ENCODE data around the gene STAT5B. TPM values are rescaled to one million over a fixed set of nuclear protein-coding genes. Genes with fewer than 3 reads are reported as not detected.
A peak's percentile ranks its signal among the peaks of the same experiment; 100 is the strongest.

Gene STAT5B
- total and polyA plus RNA-seq, 2 of the 13 experiments (the other 11 are each of a cell fraction or from before 2014, with no cell fraction given) = 21.0 to 42.8 TPM

DNA sequence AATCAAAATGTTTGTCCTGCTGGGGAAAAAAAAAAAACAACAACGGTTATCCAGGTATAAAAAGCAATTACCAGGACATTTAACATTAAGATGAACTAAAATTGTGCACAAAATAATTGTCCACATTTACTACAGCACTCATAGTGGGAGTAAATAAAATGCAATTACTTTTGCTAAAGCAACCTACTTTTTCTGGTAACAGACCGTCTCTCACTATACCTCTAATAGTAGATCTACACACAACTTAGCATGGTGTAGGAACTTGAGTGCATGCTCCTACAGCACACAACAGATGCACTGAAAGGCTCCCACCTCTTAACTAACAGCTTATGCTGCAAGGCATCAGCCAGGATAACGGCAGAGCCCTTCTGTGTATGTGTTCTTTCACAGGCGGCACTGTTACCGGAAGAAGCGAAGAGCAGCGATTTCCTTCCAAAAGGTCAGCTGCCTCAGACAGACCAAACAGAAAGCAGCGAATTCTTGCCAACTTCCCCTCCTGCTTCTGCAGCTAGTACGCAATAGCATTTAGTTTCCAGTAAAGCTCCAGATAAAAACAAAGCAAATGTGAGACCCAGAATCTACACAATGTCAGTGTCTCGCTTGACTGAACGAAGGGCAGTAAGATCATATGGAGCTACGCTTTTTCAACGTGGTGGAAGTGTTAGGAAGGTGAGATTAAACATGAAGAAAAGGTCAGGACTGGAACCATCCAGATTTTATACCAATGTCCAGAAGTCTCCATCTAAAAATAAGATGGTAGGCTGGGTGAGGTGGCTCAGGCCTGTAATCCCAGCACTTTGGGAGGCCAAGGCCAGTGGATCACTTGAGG, 27.6 kb downstream of the STAT5B start (continued):
- peak; percentile 56; the same call in 1 of the 2 replicates for TF ChIP-seq ZBTB26 (CRISPR knock-in tag; IDR thresholded peaks at IDR 0.05; ENCODE audit: borderline replicate concordance)
- no peak; the same call in 1 of the 2 replicates for TF ChIP-seq ZZZ3 (CRISPR knock-in tag; IDR thresholded peaks at IDR 0.05; ENCODE audit: borderline replicate concordance)
- peak; percentile 79 for TF ChIP-seq GABPB1 (CRISPR knock-in tag; IDR thresholded peaks at IDR 0.05)
- TF ChIP-seq THAP11 (CRISPR knock-in tag; IDR thresholded peaks at IDR 0.05) = peak; percentile 67; the same call in 1 of the 2 replicates
- peak; percentile 65 for TF ChIP-seq TAF1 (CRISPR knock-in tag; IDR thresholded peaks at IDR 0.05)
- no peak for TF ChIP-seq MAFK (conservative IDR thresholded peaks at IDR 0.05 in 1 of 2, IDR thresholded peaks at IDR 0.05 in 1 of 2; ENCODE audit: low read length in 2 of 2)
- TF ChIP-seq, protein P1, sequence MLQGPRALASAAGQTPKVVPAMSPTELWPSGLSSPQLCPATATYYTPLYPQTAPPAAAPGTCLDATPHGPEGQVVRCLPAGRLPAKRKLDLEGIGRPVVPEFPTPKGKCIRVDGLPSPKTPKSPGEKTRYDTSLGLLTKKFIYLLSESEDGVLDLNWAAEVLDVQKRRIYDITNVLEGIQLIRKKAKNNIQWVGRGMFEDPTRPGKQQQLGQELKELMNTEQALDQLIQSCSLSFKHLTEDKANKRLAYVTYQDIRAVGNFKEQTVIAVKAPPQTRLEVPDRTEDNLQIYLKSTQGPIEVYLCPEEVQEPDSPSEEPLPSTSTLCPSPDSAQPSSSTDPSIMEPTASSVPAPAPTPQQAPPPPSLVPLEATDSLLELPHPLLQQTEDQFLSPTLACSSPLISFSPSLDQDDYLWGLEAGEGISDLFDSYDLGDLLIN (CRISPR knock-in tag; IDR thresholded peaks at IDR 0.05; ENCODE audit: borderline replicate concordance) = no peak
- TF ChIP-seq, protein P2, sequence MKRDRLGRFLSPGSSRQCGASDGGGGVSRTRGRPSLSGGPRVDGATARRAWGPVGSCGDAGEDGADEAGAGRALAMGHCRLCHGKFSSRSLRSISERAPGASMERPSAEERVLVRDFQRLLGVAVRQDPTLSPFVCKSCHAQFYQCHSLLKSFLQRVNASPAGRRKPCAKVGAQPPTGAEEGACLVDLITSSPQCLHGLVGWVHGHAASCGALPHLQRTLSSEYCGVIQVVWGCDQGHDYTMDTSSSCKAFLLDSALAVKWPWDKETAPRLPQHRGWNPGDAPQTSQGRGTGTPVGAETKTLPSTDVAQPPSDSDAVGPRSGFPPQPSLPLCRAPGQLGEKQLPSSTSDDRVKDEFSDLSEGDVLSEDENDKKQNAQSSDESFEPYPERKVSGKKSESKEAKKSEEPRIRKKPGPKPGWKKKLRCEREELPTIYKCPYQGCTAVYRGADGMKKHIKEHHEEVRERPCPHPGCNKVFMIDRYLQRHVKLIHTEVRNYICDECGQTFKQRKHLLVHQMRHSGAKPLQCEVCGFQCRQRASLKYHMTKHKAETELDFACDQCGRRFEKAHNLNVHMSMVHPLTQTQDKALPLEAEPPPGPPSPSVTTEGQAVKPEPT (CRISPR knock-in tag; IDR thresholded peaks at IDR 0.05; ENCODE audit: low read depth) = 0 out of 2 replicates have a peak, but pooled peaks have one; percentile 51
- no peak for TF ChIP-seq NR0B2 (CRISPR knock-in tag; IDR thresholded peaks at IDR 0.05)
- TF ChIP-seq, protein P3, sequence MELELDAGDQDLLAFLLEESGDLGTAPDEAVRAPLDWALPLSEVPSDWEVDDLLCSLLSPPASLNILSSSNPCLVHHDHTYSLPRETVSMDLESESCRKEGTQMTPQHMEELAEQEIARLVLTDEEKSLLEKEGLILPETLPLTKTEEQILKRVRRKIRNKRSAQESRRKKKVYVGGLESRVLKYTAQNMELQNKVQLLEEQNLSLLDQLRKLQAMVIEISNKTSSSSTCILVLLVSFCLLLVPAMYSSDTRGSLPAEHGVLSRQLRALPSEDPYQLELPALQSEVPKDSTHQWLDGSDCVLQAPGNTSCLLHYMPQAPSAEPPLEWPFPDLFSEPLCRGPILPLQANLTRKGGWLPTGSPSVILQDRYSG (CRISPR knock-in tag; IDR thresholded peaks at IDR 0.05) = no peak
- TF ChIP-seq MYPOP (CRISPR knock-in tag; IDR thresholded peaks at IDR 0.05) = no peak
- no peak for TF ChIP-seq RBAK (CRISPR knock-in tag; IDR thresholded peaks at IDR 0.05)
- TF ChIP-seq ATF7-NPFF (CRISPR knock-in tag; IDR thresholded peaks at IDR 0.05; ENCODE audit: low read depth) = no peak
- no peak for TF ChIP-seq MTA1 (CRISPR knock-in tag; IDR thresholded peaks at IDR 0.05; ENCODE audit: borderline replicate concordance)
- TF ChIP-seq CENPT (CRISPR knock-in tag; IDR thresholded peaks at IDR 0.05; ENCODE audit: low read depth) = no peak
- no peak for TF ChIP-seq PBX3 (CRISPR knock-in tag; IDR thresholded peaks at IDR 0.05; ENCODE audit: borderline replicate concordance)
